NCI-H146 treated with DMSO at 0.1 percent for 48 hours (cell line): ENCODE data around the gene NR3C1.

Experiments
- DNase-seq: peaks from one replicate; lab custom pipeline; 2025; ENCODE audit not compliant: unreplicated experiment; lab: John Stamatoyannopoulos, UW

The NR3C1 gene

DNA sequence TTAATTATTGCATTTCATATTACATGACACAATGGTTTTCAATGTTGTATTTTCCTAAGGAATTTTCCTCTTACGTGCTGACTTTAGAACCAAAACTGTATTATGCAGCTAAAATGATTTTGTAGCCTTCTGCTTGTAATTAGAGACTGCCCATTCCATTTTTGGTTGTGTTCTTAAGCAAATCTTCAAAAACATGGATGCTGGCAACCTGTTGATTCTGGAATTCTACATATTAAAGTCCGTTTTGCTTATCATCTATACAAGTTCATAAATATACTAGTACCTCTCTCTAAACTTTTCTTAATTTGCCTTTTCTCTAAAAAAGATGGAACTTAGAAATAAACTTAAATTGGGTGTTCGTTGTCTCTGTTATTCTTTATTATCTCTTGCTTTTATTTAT, 88.3 kb downstream of the NR3C1 start:
- DNase-seq = no peak

DNA sequence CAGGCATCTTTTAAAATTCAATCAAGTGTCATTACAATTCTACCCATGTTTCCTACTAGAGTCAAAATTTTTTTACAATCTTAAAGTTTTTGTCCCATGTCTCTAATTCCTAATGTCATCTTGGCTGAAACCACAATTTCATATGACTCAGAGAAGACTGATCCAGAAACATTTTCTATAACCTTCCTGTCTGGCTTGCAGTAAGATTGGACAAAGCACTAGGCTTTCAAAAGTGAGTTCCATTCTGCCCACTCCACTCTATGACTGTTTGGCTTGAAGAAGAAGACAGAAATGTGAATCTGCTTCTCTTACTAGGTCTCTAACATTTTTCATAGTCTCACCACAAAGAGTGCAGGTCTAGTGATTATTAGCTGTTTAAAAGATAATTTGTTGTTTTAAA, 88.8 kb downstream of the NR3C1 start:
- no peak for DNase-seq

DNA sequence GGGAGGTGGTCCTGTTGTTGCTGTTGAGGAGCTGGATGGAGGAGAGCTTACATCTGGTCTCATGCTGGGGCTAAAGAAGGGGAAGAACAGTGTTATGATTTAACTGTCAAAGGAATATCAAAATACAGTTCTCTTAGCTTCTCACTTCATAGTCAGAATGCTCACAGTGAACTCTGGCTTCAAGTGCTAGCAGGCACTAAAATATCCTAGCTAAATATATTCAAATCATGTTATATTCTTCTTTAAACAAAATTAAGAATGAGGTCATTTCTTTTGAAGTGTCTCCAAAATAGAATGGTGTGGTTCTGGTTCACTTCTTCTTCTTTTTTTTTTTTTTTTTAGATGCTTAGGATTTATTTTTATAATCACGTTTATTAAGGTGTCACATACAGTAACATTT, 89.4 kb downstream of the NR3C1 start:
- DNase-seq = no peak

DNA sequence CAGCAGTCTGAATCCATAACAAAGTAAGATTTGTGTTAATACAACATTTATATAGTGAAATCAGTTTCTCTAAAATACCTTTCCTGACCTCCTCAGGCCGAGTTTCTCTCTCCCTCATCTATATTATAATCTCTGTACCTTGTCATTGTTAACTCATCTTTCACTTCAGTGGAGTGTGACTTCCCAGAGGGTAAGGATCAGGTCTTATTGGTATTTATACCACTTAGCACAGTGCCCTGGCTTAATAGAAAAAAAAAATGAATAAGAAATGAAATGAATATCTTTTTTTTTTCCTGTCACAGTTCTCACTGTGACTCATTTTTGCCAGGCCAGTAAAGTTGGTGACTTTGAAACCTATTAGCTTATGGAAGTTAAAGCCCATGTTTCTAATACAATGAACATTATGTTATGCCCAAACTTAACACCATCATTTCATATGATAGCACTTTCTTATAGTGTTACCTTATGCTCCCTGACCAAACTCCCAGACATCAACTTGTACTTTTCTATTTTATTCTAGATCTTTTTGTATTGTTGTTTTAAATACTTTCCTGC, 90.1 kb downstream of the NR3C1 start:
- DNase-seq = no peak

DNA sequence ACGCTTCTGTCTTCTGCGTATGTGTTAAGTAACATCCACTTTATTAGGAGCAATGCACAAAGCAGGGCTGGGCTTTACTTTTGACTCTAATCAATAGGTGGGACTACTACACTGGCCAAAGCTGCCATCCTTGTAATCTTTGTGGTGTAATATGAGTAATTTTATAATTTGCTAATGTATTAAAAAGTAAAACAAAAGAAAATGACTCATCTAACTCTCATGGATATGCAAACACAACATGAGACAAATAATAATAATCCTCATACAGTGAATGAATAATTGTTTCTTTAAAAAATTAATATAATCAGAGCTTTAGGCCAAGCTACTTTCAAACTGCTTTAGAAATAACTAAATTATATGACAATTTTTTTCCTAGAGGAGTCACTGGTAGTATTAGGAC, 90.7 kb downstream of the NR3C1 start:
- no peak for DNase-seq

DNA sequence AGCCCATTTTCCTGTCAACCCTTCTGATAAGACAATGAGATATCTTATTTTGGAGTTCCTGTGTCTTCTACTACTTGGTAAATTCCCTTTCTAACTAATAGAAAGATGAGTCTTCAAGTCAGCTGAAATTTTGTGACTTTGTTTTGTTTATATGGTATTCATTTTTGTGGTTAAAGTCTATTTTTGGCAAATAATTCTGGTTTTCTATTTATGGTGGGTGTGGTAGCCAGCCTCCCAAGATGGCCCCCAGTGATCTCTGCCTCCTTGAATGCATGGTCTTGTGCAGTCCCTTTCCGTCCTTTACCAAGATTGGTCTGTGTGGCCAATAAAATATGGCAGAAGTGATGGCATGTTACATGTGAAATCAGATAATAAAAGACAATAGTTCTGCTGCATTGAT, 91.5 kb downstream of the NR3C1 start:
- DNase-seq = no peak

DNA sequence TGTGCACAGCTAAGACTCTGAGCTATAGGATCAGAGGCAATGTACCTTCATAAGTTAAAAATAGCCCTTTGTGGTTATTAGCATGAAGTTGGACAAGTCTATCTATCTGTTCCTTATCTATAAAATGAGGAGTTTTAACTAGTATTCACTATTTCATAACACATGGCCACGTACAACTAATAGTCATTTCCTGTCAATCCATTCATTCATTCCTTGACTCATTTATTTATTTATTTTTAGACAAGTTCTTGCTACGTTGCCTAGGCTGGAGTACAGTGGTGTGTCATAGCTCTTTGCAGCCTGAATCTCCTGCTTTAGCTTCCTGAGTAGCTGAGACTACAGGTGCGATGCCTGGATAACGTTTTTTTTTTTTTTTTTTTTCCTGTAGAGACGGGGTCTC, 92.1 kb downstream of the NR3C1 start:
- no peak for DNase-seq

DNA sequence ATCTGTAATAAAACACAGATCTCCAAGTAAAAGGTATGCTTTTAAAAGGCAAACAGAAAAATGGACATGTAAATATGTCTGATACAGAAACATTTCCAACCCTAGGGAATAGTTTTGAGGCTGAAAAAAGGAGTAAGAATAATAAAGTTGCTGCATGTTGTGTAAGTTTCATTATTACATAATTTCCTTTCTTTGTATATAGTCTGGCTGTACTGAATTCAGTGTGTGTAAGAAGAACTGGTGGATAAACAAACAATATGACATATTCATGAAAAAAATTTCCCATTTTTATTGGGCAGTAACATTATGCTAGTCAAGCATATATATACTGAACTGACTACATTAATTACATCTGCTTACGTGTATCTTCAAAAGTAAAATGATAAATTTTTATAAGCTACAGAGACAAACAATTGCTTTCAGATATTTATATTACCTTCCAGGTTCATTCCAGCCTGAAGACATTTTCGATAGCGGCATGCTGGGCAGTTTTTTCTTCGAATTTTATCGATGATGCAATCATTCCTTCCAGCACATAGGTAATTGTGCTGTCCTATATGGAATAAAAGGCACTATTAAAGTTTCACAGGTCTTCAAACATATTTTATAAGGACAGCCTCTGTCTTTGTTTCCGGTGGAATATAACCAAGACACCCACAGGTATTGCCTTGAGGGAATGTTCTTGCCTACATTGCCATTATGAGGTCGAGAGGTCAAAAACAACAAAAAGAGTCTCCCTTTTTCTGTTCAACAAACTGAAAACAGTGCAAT, 93.6 kb downstream of the NR3C1 start:
- DNase-seq = no peak

DNA sequence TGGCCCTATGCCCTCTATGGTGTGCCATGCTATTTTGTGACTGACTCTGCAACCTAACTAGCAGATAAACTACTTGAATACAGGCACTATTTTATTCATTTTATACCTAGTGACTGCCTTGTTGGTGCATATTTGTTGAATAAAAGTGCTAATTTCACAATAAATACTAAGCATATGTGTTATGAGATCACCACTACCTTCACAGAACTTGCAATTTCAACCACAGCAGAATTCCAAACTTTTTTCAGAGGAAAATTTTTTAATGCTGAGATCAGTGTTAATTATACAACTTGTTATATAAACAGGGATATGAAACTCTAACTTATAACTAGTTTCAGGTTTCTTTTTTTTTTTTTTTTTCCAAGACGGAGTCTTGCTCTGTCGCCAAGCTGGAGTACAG, 94.8 kb downstream of the NR3C1 start:
- DNase-seq = no peak

DNA sequence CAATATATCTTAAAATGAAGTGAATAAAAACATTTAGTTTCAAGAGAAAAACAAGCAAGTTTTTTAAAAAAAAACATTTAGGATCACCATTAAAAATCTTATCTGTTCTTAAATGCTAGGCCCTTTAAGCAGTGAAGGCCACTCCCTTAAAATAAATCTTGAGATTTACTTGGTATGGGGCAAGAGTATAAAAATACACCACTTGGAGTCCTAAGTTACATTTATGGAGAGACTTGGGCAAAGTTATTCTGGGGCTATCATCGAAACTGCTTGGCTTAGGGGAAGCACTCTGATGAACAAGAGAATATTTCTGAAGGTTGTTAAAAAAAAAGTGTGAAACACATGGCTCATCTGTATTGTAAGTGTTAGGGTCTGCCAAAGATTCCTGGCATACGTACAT, 97.4 kb downstream of the NR3C1 start:
- DNase-seq = no peak

DNA sequence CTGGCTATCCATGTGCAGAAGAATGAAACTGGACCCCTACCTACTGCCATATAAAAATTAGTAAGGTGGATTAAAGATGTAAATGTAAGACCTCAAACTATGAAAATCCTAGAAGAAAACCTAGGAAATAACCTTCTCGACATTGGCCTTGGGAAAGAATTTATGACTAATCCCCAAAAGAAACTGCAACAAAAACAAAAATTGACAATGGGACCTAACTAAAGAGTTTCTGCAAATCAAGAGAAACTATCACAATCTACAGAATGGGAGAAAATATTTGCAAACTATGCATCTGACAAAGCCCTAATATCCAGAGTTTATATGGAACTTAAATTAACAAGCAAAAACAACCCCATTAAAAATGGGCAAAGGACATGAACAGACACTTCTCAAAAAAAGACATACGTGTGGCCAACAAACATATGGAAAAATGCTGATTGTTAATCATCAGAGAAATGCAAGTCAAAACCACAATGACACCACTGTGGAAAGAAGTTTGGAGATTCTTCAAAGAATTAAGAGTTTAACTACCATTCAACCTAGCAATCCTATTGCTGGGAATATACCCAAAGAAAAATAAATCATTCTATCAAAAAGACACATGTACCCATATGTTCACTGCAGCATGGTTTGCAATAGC, 98.5 kb downstream of the NR3C1 start:
- no peak for DNase-seq

DNA sequence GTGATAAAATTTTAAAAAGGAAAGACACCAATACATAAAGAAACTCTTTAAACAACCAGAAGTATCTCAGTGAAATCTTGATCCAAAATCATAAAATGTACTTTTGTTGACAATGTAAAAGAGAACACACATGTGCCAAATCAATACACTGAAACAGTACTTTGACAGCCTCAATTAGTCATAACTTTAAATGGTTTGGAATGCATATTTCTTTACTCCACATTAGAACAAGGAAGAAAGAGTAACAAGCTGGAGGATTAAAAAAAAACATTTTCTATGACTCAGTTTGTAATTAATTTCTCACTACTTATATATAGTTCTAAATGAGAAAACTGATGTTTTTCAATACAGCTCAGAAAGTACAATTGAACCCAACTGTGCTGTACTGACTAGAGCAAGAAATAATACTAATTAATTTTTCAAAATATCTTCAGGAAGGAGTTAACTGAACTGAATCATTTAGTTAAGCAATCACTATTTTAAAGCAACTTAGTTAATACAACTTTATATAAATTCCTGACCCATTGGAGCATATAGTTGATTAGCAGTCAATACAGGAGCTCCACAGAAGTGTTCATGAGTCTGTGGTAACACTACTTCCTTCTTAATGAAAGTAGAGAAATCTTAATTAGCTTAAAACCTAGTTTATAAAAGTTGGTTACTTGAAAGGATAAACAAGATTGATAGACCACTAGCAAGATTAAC, 101.0 kb downstream of the NR3C1 start:
- no peak for DNase-seq

DNA sequence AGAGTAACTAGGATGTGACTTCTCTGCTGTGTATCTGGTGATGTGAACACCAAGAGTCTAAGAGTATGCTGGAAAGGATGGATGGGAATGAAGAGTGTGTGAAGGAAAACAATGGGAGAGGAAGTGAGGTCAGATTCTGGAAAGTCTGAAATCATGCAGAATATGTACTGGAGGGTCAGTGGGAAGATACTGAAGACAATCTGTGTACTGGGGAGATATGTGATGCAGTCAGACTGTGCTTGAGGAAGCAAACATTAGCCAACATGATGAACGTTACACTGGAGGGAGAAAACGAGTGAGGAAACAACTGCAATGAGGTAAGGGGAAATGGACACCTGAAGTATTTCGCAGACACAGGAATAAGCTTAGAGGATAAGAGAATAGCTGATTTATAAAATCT, 105.7 kb downstream of the NR3C1 start:
- no peak for DNase-seq

DNA sequence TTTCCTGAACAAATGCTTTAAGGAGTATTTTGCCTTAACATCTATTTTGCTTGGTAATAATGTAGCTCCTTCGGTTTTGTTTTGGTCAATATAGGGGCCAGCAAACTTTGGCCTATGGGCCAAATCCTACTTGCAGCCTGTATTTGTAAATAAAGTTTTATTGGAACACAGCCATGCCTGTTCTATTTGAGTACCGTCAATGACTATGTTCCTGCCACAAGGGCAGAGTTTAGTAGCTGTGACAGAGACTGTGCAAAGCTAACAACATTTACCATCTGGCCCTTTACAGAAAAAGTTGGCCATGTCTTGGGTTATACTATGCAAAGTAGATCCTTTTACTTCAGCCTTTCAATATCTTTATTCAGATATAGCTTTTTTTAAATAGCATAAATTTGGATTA, 113.4 kb downstream of the NR3C1 start:
- no peak for DNase-seq

DNA sequence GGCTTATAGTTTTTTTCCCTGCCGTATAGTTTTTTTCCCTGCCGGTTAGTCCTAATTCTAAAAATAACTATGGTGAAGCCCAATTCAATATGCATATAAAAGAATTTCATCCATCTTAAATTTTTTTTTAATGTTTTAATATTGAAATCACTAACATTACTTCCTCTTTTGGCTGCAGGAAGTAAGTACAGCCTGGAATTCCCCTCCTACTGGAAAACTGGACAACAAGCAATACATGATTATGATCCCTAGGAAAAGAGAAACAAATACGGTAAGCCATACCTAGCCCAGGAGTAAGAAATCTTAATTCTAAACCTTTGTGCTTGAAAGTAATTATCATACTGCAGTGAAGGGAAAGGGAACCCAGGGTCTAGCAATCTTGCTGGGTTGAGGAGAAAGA, 119.0 kb downstream of the NR3C1 start:
- DNase-seq = no peak

DNA sequence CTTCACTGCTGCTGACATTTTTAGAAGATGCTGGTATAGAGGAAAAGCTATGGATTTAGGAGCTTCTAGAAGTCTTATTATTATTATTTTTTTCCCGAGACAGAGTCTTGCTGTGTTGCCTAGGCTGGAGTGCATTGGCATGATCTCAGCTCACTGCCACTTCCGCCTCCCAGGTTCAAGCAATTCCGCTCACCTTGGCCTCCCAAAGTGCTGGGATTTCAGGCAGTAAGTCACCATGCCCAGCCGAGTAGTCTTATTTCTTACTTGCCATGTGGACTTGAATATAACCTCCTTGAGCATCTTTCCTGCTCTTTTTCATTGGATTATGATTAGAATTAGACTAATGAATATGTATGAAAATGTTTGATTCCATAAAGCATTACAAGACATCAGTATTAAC, 119.5 kb downstream of the NR3C1 start:
- no peak for DNase-seq

DNA sequence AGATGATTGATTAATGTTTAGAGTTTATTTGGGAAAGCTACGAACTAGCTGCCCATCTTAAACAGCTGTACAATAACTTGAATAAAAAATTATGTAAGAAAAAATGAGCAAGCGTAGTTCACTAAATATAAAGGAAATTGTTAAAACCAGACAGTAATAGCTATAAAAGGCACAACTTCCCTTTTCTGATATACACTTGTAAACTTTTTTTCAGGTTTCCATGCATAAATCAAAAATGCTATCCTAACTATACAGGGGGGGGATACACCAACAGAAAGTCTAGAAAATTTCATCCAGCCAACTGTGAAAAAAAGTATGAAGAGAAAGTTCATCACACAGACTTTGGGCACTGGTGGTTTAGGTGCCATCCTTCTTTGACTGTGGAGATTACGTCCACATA, 122.3 kb downstream of the NR3C1 start:
- no peak for DNase-seq

DNA sequence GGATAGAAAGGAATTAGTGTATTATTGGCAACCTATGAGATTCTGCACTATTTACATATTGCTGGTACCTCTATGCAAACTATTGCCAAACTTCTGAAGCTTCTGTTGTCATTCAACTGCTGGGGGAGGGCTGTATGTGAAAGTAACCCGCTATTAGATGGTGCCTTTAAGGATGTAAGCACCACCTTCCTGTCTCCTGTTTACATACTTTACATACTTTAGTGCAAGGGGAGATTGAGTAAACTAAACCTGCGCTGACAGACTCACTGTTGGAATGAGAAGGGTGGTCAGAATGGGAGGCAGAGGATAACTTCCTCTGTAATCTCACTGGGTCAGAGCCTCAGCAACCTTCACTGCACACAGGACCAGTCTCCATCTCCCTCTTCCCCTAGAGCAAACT, 123.8 kb downstream of the NR3C1 start:
- DNase-seq = no peak

DNA sequence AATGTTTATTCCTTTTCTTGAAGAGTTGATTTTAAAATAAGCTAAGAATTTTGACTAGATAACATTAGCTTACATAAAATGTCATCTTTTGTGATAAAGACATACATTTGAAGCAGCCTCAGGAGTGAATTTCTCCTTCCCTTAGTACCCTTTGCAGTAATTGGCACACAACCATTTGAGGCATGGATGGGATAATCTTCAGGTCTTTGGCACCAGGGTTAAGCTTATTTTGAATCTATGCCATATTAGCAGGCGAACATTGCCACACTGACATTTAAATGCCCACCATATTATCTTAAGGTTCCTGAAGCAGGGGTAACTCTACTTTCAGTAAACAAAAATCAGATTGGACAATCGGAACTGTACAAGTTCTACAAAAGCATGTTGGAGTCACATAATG, 126.0 kb downstream of the NR3C1 start:
- DNase-seq = no peak

DNA sequence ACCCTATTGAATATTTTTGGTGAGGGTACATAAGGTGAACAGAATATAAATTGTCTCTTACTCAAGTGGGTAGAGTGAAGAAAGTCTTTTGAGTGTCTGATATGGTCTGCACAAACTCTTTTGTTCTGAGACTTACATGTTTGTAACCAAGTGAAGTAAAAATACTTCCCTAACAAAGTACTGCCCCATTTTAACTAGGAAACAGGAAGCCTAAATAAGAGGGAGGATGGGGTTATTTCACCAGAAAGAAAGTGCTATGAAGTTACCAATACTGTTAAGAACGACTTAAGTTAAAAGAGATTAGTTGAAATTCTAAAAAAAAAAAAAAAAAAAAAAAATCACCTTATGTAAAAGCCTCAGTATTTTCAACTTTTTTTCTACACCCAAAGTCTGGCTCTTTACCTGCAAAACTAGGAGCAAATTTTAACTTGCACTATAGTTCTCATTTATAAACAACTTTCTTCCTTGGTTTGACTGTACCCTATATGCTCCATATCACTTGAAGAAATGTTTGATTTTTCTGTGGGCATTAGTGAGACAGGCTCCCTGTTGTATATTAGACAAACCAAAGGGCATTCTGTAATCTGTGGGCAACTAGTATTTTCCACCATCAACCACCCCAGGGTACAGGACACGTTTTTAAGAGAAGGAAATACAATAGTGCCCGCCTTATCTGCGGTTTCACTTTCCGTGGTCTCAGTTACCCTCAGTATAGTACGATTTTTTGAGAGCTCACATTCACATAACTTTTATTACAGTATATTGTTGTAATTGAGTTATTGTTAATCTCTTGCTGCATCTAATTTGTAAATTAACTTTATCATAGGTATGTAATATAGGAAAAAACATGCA, 127.7 kb downstream of the NR3C1 start:
- no peak for DNase-seq

DNA sequence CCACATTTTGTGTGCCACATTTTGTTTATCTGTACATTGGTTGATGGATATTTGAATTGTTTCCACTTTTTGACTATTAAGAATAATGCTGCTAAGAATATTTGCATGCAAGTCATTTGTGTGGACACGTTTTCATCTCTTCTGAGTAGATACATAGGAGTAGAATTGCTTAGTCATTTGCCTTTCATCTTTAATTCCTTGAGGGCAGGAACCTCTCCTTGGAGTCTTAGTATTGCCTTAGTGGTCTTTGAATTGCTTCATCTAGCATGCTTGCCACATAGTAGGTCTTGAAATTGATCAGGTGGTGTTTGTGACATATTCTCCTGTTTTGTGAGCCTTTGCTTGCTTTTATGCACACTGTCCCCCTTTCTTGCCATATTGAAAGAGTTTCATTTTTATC, 128.5 kb downstream of the NR3C1 start:
- no peak for DNase-seq
